HG02973 (cell line): ENCODE measurements around the gene GAL3ST3.
"Not testable (repeated sequence)": the region's sequence is repeated elsewhere in the genome, so short reads cannot be mapped to it uniquely, and the experiment has no call there.

Source experiments
- ATAC-seq: cut with Tn5 transposase; IDR thresholded peaks from one replicate; pipeline ENCODE4 v1.9.1; 2021; ENCODE audit warnings: moderate library complexity; ENCODE audit not compliant: unreplicated experiment

Gene GAL3ST3

GRCh38 chr11:66045177-66045639, 3.8 kb downstream of the GAL3ST3 start:
- peak; percentile 54 for ATAC-seq

GRCh38 chr11:66044757-66045156, 4.2 kb downstream of the GAL3ST3 start:
- no peak for ATAC-seq

- ATAC-seq: no peak
Measured at GRCh38 chr11:66042996-66043906, 5.7 kb downstream of the GAL3ST3 start.

- ATAC-seq: no peak
Measured at GRCh38 chr11:66042227-66042995, 6.5 kb downstream of the GAL3ST3 start.

GRCh38 chr11:66039765-66040164, 9.2 kb downstream of the GAL3ST3 start:
- no peak for ATAC-seq

GRCh38 chr11:66037327-66037726, 11.6 kb downstream of the GAL3ST3 start:
- no peak for ATAC-seq

- no peak for ATAC-seq
Measured at GRCh38 chr11:66036334-66036710, 12.6 kb downstream of the GAL3ST3 start.

GRCh38 chr11:66035653-66036333, 13.2 kb downstream of the GAL3ST3 start:
- ATAC-seq: no peak

- no peak for ATAC-seq
Measured at GRCh38 chr11:66032957-66033735, 15.8 kb downstream of the GAL3ST3 start.

- no peak for ATAC-seq
Measured at GRCh38 chr11:66026017-66026529, 22.9 kb downstream of the GAL3ST3 start, which contains the start of gene CATSPER1. CATSPER1 (minus strand) TSS chr11:66026479; CDS start chr11:66026379, 100 bp downstream.

- not testable (repeated sequence) for ATAC-seq
Measured at GRCh38 chr11:66023186-66023440, 25.8 kb downstream of the GAL3ST3 start.

- ATAC-seq: no peak
Measured at GRCh38 chr11:66022401-66023185, 26.4 kb downstream of the GAL3ST3 start.

GRCh38 chr11:66020618-66021357, 28.2 kb downstream of the GAL3ST3 start:
- no peak for ATAC-seq

- no peak for ATAC-seq
Measured at GRCh38 chr11:66020212-66020611, 28.7 kb downstream of the GAL3ST3 start.

GRCh38 chr11:66017321-66017720, 31.6 kb downstream of the GAL3ST3 start:
- no peak for ATAC-seq

- ATAC-seq: no peak
Measured at GRCh38 chr11:66016793-66017177, 32.2 kb downstream of the GAL3ST3 start.

- no peak for ATAC-seq
Measured at GRCh38 chr11:66015936-66016792, 32.8 kb downstream of the GAL3ST3 start.

- ATAC-seq: no peak
Measured at GRCh38 chr11:66015454-66015881, 33.5 kb downstream of the GAL3ST3 start.
